ENCODE measurements around the gene COPZ2. TPM values are rescaled to one million over a fixed set of nuclear protein-coding genes. Genes with fewer than 3 reads are reported as not detected.
A peak's percentile ranks its signal among the peaks of the same experiment; 100 is the strongest.
"Not testable (repeated sequence)": the region's sequence is repeated elsewhere in the genome, so short reads cannot be mapped to it uniquely, and the experiment has no call there.

COPZ2 gene
- total RNA-seq, 2 experiments from 2014 or later, result 4.9 to 6.2 TPM

DNA sequence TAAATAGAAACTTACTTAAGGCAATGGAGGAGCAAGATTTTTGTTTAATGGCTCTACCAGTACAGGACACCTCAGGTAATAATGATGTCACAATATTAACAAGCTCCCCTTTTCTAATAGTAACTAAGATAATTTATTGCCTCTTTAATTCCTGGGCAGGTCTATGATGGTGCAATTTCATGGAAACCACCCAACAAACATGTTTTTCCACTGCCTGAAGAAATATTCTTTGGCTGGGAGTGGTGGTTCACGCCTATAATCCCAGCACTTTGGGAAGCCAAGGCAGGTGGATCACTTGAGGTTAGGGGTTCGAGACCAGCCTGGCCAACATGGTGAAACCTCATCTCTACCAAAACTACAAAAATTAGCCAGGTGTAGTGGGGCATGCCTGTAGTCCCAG is 30.2 kb upstream of the COPZ2 start:
- POLR2A ChIA-PET, result interaction anchor here (1.2 kb wide), 1 partner anchor 9 kb away, joined by 3 read pairs; no protein-coding TSS in a partner anchor
- H3K27ac Mint-ChIP-seq, H3K27me3 Mint-ChIP-seq: not testable (repeated sequence)

DNA sequence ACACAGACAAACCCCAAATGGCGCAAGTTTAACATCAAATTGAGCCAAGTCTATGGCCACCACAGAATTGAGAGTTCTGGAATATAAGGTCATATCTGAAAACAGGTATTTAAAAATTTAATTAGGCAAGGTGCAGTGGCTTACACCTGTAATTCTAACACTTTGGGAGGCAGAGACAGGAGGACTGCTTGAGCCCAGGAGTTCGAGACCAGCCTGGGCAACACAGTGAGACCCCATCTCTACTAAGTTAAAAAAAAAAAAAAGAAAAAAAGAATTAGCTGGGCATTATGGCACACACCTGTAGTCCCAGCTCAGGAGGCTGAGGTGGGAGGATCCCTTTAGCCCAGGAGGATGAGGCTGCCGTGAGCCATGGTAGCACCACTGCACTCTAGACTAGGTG is 29.6 kb upstream of the COPZ2 start:
- no peak overlapping the region for H3K27ac Mint-ChIP-seq
- POLR2A ChIA-PET, result interaction anchor here (0.9 kb wide), 1 partner anchor 12 kb away, joined by 3 read pairs; no protein-coding TSS in a partner anchor
- no peaks in the 10 kb centered on the region for H3K4me1 Mint-ChIP-seq (ENCODE audit: low read depth)
- peaks cover 31% of the 10 kb centered on the region for H3K36me3 Mint-ChIP-seq
- intact Hi-C loops (cut with micrococcal nuclease), result no loop called here
- no peak overlapping the region for H3K4me3 Mint-ChIP-seq
- no peaks in the 10 kb centered on the region for H3K27me3 Mint-ChIP-seq
- CTCF ChIA-PET, result interaction anchor here (1.1 to 4.5 kb wide), 6 partner anchors 9 to 64 kb away, joined by 3 to 30 read pairs (median 5); no protein-coding TSS in a partner anchor
- DNase-seq, result no peak
- no peaks in the 10 kb centered on the region for H3K9me3 Mint-ChIP-seq

More for the DNA sequence above, 30.2 kb upstream of the COPZ2 start:
- H3K4me3 Mint-ChIP-seq; H3K4me1 Mint-ChIP-seq (ENCODE audit: low read depth); intact Hi-C loops (cut with micrococcal nuclease); DNase-seq; H3K9me3 Mint-ChIP-seq: not testable (repeated sequence)
- CTCF ChIA-PET, result interaction anchor here (1.1 to 4.5 kb wide), 5 partner anchors 9 to 42 kb away, joined by 3 to 30 read pairs (median 6); no protein-coding TSS in a partner anchor
- H3K36me3 Mint-ChIP-seq, result peaks cover 28% of the 10 kb centered on the region

DNA sequence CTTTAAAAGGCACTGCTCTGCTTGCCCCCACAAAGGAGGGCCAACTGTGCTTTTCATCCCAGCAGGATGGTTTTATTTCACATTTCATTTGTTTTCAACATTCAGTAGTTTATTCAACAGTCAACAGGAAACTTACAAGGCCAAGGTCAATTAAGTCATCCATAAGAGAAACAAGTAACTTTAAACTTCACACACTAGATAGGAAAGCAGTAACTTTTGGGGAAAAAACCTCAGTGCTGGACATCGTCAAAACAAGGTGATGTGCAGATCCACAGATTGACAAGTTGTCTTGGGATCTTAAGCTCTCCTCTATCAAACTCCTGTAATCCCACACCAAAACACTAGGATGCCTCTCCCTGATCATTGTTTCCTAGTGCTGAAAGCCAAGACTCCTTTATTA is 29.1 kb upstream of the COPZ2 start:
- H3K4me3 Mint-ChIP-seq, result no peak overlapping the region
- no peaks in the 10 kb centered on the region for H3K27me3 Mint-ChIP-seq
- H3K4me1 Mint-ChIP-seq (ENCODE audit: low read depth), result no peaks in the 10 kb centered on the region
- no peak overlapping the region for H3K27ac Mint-ChIP-seq
- ChIA-PET CTCF (interaction anchor here (1.1 to 4.5 kb wide), 6 partner anchors 9 to 65 kb away, joined by 3 to 30 read pairs (median 5); no protein-coding TSS in a partner anchor), POLR2A (interaction anchor here (0.9 kb wide), 1 partner anchor 11 kb away, joined by 3 read pairs; no protein-coding TSS in a partner anchor)
- H3K9me3 Mint-ChIP-seq, result no peaks in the 10 kb centered on the region
- no peak for DNase-seq
- intact Hi-C loops (cut with micrococcal nuclease), result no loop called here
- H3K36me3 Mint-ChIP-seq, result peaks cover 32% of the 10 kb centered on the region

DNA sequence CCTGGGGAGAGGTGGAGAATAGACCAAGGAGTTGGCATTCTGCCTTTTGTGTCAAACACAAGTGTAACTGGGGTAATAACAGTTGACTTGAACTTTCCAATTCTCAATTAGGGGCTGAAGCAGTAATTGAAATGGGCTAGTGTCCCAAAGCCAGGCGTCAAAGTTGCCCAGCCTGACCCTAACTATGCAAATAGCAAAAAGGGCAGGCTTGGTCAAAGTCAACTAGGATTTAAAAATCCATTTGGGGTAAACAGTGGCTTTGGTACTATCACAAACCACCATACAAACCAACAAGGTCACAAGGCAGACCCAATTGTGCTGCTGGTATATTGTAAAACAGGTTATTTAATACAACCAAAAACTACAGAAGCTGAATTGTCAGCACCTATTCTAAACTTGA is 28.6 kb upstream of the COPZ2 start:
- Mint-ChIP-seq H3K4me1 (ENCODE audit: low read depth) (no peaks in the 10 kb centered on the region), H3K9me3 (no peaks in the 10 kb centered on the region), H3K27ac (no peak overlapping the region), H3K27me3 (no peaks in the 10 kb centered on the region), H3K4me3 (no peak overlapping the region), H3K36me3 (peaks cover 32% of the 10 kb centered on the region)
- intact Hi-C loops (cut with micrococcal nuclease), result no loop called here
- DNase-seq, result no peak
- ChIA-PET POLR2A (no interaction called here), CTCF (interaction anchor here (1.1 to 4.5 kb wide), 5 partner anchors 10 to 65 kb away, joined by 3 to 30 read pairs (median 6); no protein-coding TSS in a partner anchor)

DNA sequence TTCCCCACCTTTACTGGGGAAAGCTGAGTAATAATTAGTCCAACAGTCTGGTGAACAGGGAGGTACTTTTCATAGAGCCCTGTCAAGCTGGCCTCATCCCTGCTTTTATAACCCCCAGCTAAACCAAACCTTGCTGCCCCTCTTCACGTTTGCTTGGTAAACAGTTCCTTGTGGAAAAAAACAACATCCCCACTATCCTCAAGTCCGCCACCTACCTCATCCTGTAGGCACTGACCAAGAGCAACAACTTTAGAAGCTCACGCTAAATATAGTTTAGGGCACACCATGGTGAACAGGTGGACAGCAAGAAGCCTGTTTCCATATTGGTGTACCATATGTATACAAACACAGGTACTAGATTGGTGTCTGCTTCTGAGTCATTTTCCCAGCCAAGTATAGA is 27.0 kb upstream of the COPZ2 start:
- CTCF ChIA-PET, result interaction anchor here (0.7 to 2.3 kb wide), 7 partner anchors 11 to 38 kb away, joined by 3 to 6 read pairs (median 3); no protein-coding TSS in a partner anchor
- no peak overlapping the region for H3K27ac Mint-ChIP-seq
- H3K4me1 Mint-ChIP-seq (ENCODE audit: low read depth), result peaks cover 2% of the 10 kb centered on the region
- DNase-seq, result no peak
- H3K36me3 Mint-ChIP-seq, result peaks cover 40% of the 10 kb centered on the region
- no peak overlapping the region for H3K4me3 Mint-ChIP-seq
- no peaks in the 10 kb centered on the region for H3K9me3 Mint-ChIP-seq
- intact Hi-C loops (cut with micrococcal nuclease), result no loop called here
- POLR2A ChIA-PET, result interaction anchor here (0.9 to 2.5 kb wide), 2 partner anchors 9 to 16 kb away, joined by 4 to 7 read pairs; partner anchors contain the start of gene NFE2L1
- H3K27me3 Mint-ChIP-seq, result no peaks in the 10 kb centered on the region

DNA sequence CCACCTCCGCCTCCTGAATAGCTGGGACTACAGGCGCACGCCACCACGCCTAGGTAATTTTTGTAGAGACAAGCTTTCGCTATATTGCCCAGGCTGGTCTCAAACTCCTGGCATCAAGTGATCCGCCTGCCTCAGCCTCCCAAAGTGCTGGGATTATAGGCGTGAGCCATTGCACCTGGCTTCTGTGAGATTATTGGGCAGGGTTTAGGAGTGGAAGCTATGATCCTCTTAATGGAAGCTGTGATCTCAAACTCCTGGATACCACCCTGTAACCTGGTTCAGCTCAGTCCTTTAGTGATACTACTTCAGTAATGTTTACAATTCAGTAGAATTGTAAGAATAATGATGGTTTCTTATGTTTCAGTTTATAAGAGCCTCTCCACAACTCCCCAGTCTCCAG is 24.7 kb upstream of the COPZ2 start:
- POLR2A ChIA-PET, result interaction anchor here (2.3 to 3.2 kb wide), 2 partner anchors 10 to 14 kb away, joined by 6 to 17 read pairs; partner anchors contain the start of gene NFE2L1
- intact Hi-C loops (cut with micrococcal nuclease), result no loop called here

DNA sequence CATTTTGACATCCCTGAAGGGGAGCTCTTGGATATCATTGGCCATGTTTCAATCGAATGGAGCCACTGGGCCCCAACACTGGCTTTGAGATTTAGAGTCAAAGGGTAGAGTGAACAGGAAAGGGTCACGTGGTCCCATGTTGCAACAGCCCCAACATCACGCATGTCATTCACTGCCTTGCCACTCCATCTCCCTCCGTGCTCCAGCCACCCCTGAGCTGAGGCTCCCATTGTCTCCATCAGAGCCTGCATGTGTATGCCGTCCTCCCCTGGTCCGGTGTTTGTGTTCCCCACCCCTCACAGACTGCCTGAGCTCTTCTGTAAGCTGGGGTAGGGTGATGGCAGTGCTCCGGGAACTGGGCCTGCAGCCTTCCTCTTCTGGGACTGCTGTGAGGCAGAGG is 22.7 kb upstream of the COPZ2 start:
- H3K4me3 Mint-ChIP-seq, result no peak overlapping the region
- peaks cover 22% of the 10 kb centered on the region for H3K4me1 Mint-ChIP-seq (ENCODE audit: low read depth)
- intact Hi-C loops (cut with micrococcal nuclease), result no loop called here
- no peak for DNase-seq
- H3K27me3 Mint-ChIP-seq, result no peaks in the 10 kb centered on the region
- H3K27ac Mint-ChIP-seq, result no peak overlapping the region
- peaks cover 67% of the 10 kb centered on the region for H3K36me3 Mint-ChIP-seq
- POLR2A ChIA-PET, result interaction anchor here (0.9 to 3.2 kb wide), 2 partner anchors 12 to 23 kb away, joined by 3 to 17 read pairs; partner anchors contain the start of gene NFE2L1
- CTCF ChIA-PET, result interaction anchor here (1.1 to 1.8 kb wide), 5 partner anchors 13 to 33 kb away, joined by 3 to 5 read pairs (median 4); no protein-coding TSS in a partner anchor
- no peaks in the 10 kb centered on the region for H3K9me3 Mint-ChIP-seq

More for the DNA sequence above, 24.7 kb upstream of the COPZ2 start:
- no peaks in the 10 kb centered on the region for H3K9me3 Mint-ChIP-seq
- peaks cover 4% of the 10 kb centered on the region for H3K4me1 Mint-ChIP-seq (ENCODE audit: low read depth)
- no peaks in the 10 kb centered on the region for H3K27me3 Mint-ChIP-seq
- H3K36me3 Mint-ChIP-seq, result peaks cover 55% of the 10 kb centered on the region
- no peak for DNase-seq
- no peak overlapping the region for H3K27ac Mint-ChIP-seq
- H3K4me3 Mint-ChIP-seq, result no peak overlapping the region
- CTCF ChIA-PET, result interaction anchor here (2.1 kb wide), 1 partner anchor 37 kb away, joined by 7 read pairs; no protein-coding TSS in a partner anchor

DNA sequence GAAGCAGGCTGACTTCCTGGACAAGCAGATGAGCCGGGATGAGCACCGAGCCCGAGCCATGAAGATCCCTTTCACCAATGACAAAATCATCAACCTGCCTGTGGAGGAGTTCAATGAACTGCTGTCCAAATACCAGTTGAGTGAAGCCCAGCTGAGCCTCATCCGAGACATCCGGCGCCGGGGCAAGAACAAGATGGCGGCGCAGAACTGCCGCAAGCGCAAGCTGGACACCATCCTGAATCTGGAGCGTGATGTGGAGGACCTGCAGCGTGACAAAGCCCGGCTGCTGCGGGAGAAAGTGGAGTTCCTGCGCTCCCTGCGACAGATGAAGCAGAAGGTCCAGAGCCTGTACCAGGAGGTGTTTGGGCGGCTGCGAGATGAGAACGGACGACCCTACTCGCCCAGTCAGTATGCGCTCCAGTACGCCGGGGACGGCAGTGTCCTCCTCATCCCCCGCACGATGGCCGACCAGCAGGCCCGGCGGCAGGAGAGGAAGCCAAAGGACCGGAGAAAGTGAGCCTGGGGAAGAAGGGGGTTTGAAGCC is 21.6 kb upstream of the COPZ2 start:
- Mint-ChIP-seq H3K4me1 (ENCODE audit: low read depth) (peaks cover 27% of the 10 kb centered on the region), H3K9me3 (no peaks in the 10 kb centered on the region), H3K27ac (no peak overlapping the region), H3K36me3 (peaks cover 64% of the 10 kb centered on the region), H3K4me3 (no peak overlapping the region), H3K27me3 (no peaks in the 10 kb centered on the region)
- no peak for DNase-seq
- POLR2A ChIA-PET, result interaction anchor here (0.9 to 3.9 kb wide), 4 partner anchors 9 to 34 kb away, joined by 3 to 31 read pairs (median 3); partner anchors contain the start of gene NFE2L1
- intact Hi-C loops (cut with micrococcal nuclease), result no loop called here
- CTCF ChIA-PET, result interaction anchor here (0.9 to 1.1 kb wide), 2 partner anchors 9 to 14 kb away, joined by 3 to 6 read pairs; no protein-coding TSS in a partner anchor

DNA sequence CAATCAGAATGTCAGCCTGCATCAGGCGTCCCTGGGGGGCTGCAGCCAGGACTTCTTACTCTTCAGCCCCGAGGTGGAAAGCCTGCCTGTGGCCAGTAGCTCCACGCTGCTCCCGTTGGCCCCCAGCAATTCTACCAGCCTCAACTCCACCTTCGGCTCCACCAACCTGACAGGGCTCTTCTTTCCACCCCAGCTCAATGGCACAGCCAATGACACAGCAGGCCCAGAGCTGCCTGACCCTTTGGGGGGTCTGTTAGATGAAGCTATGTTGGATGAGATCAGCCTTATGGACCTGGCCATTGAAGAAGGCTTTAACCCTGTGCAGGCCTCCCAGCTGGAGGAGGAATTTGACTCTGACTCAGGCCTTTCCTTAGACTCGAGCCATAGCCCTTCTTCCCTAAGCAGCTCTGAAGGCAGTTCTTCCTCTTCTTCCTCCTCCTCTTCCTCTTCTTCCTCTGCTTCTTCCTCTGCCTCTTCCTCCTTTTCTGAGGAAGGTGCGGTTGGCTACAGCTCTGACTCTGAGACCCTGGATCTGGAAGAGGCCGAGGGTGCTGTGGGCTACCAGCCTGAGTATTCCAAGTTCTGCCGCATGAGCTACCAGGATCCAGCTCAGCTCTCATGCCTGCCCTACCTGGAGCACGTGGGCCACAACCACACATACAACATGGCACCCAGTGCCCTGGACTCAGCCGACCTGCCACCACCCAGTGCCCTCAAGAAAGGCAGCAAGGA is 21.0 kb upstream of the COPZ2 start:
- Mint-ChIP-seq H3K4me3 (no peak overlapping the region), H3K27ac (peak overlapping the region; percentile 60), H3K27me3 (no peaks in the 10 kb centered on the region), H3K4me1 (ENCODE audit: low read depth) (peaks cover 31% of the 10 kb centered on the region), H3K36me3 (peaks cover 64% of the 10 kb centered on the region), H3K9me3 (no peaks in the 10 kb centered on the region)
- no peak for DNase-seq
- intact Hi-C loops (cut with micrococcal nuclease), result no loop called here
- CTCF ChIA-PET, result interaction anchor here (0.7 to 4.3 kb wide), 6 partner anchors 10 to 620 kb away, joined by 3 to 25 read pairs (median 4); no protein-coding TSS in a partner anchor
- POLR2A ChIA-PET, result interaction anchor here (1.1 to 3.9 kb wide), 4 partner anchors 10 to 42 kb away, joined by 3 to 31 read pairs (median 3); partner anchors contain the start of gene NFE2L1

DNA sequence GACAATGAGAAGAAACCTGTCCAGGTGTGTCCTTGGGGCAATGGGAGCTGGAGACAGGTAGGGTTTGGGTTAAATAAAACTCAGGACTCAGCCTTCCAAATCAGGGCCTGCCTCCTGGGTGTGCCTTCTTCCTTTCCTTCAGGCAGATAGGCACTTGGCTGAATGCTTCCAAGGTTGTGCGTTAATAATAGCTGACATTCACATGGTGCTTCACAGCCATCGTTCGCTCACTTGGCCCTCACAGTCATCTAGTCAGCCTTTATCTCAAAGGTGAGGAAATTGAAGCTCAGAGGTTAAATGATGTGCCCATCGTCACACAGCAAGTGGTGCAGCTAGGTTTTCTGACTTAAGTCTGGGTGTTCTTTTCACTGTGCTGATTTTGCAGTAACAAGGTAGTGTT is 20.0 kb upstream of the COPZ2 start:
- Mint-ChIP-seq H3K4me3 (no peak overlapping the region), H3K27me3 (no peaks in the 10 kb centered on the region), H3K27ac (peak overlapping the region; percentile 99), H3K9me3 (no peaks in the 10 kb centered on the region), H3K36me3 (peaks cover 70% of the 10 kb centered on the region), H3K4me1 (ENCODE audit: low read depth) (peaks cover 40% of the 10 kb centered on the region)
- ChIA-PET POLR2A (interaction anchor here (1.2 to 3.9 kb wide), 2 partner anchors 10 to 43 kb away, joined by 3 to 31 read pairs; partner anchors contain the start of gene NFE2L1), CTCF (interaction anchor here (0.7 to 4.3 kb wide), 6 partner anchors 16 to 621 kb away, joined by 3 to 25 read pairs (median 4); partner anchors contain the start of gene COPZ2)
- DNase-seq, result no peak
- intact Hi-C loops (cut with micrococcal nuclease), result no loop called here

DNA sequence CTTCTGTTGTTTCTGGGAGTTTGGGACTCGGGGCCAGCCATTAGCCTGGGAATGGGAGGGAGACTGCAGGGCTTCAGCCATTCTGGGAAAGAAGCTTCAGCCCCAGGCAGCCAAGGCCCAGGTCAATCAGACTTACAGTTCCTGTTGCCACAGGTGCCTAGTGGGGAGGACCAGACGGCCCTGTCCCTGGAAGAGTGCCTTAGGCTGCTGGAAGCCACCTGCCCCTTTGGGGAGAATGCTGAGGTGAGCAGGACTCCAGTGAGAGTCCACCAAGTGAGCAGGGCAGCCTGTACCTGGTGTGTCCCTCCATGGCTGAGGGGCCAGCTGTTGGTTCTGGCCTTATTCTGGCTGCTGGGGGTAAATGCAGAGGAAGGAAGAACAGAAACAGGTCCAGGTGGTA is 19.3 kb upstream of the COPZ2 start:
- no peaks in the 10 kb centered on the region for H3K9me3 Mint-ChIP-seq
- POLR2A ChIA-PET, result interaction anchor here (0.7 to 3.9 kb wide), 2 partner anchors 9 to 51 kb away, joined by 4 to 31 read pairs; partner anchors contain the start of genes NFE2L1 and SNX11
- peaks cover 48% of the 10 kb centered on the region for H3K4me1 Mint-ChIP-seq (ENCODE audit: low read depth)
- H3K27me3 Mint-ChIP-seq, result no peaks in the 10 kb centered on the region
- intact Hi-C loops (cut with micrococcal nuclease), result no loop called here
- peak overlapping the region; percentile 99 for H3K27ac Mint-ChIP-seq
- DNase-seq, result no peak
- CTCF ChIA-PET, result interaction anchor here (1.7 to 4.3 kb wide), 5 partner anchors 9 to 41 kb away, joined by 3 to 25 read pairs (median 5); partner anchors contain the start of genes COPZ2 and NFE2L1
- peaks cover 71% of the 10 kb centered on the region for H3K36me3 Mint-ChIP-seq
- peak overlapping the region; percentile 65 for H3K4me3 Mint-ChIP-seq
